ENCODE data around the gene CYTH4.

DNA sequence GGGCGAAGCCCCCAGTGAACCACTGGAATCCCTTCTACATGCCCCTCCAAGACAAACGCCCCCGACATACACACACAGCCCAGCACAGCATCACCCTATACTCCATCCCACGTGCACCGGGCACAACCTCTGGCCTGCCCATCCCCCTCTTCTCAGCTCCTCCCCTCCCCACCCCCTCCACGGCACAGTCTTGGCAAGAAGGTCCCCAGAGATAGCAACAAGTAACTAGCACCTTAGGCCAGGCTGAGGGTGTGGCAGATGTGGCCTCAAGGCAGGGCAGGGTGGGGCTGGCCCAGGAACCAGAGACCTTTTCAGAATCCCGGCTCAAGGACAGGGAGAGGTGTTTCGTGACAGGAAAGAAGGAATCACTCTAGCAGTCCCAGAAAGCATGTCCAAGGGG, 54.3 kb downstream of the CYTH4 start:
- TF ChIP-seq POLR2AphosphoS5 (IDR thresholded peaks at IDR 0.05) (no peak), POLR2A (IDR thresholded peaks at IDR 0.05) (no peak)
- TF ChIP-seq, protein P1, sequence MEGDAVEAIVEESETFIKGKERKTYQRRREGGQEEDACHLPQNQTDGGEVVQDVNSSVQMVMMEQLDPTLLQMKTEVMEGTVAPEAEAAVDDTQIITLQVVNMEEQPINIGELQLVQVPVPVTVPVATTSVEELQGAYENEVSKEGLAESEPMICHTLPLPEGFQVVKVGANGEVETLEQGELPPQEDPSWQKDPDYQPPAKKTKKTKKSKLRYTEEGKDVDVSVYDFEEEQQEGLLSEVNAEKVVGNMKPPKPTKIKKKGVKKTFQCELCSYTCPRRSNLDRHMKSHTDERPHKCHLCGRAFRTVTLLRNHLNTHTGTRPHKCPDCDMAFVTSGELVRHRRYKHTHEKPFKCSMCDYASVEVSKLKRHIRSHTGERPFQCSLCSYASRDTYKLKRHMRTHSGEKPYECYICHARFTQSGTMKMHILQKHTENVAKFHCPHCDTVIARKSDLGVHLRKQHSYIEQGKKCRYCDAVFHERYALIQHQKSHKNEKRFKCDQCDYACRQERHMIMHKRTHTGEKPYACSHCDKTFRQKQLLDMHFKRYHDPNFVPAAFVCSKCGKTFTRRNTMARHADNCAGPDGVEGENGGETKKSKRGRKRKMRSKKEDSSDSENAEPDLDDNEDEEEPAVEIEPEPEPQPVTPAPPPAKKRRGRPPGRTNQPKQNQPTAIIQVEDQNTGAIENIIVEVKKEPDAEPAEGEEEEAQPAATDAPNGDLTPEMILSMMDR (IDR thresholded peaks at IDR 0.05), result no peak

Data from gastroesophageal sphincter (tissue), 3 donors.